GM18520 (cell line): ENCODE results near the gene OTUB1.
A peak's percentile ranks its signal among the peaks of the same experiment; 100 is the strongest.

Source experiments
- ATAC-seq: cut with Tn5 transposase; IDR thresholded peaks from one replicate; pipeline ENCODE4 v1.9.1; 2021; ENCODE audit not compliant: unreplicated experiment

Gene OTUB1

DNA sequence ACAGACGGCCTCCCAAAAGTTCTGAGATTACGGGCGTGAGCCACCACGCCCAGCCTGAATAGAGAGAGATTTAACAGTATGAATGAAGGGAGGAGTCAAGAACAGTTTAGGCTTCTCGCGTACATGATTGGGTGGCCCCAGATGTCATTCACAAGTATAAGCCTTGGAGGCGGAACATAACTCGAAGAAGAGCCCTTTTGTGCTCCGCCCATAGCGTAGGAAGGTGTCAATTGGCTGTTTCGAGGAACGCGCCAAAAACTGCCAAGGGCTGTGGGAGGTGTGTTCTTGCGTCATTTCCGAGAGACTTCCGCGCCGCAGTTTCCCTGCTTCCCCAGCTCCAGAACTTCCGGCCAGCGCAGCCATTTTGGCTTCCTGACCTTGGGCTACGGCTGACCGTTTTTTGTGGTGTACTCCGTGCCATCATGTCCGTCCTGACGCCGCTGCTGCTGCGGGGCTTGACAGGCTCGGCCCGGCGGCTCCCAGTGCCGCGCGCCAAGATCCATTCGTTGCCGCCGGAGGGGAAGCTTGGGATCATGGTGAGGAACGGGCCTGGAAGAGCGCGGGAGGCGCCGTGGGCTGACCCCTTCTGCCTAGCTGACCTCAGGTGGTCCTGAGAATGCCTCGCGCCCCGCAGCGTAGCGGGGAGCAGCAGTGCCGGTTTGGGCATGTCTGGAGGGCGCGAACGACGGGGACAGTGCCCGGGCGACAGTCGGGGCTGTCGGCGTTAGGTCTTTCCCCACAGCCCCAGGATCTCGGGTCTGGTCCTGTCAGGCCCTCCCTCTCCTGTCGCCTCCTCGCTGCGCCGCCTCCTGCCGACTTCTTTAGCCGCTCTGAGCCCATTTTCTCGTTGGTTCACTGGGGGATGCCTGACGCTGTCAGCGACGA lies 11.7 kb upstream of the OTUB1 start, which contains the start of gene COX8A:
Gene COX8A, plus strand, starts transcription at position 362 of the 885 bp plus-strand sequence. Its CDS starts 61 bp downstream, at position 423.
- peak; percentile 96 for ATAC-seq

DNA sequence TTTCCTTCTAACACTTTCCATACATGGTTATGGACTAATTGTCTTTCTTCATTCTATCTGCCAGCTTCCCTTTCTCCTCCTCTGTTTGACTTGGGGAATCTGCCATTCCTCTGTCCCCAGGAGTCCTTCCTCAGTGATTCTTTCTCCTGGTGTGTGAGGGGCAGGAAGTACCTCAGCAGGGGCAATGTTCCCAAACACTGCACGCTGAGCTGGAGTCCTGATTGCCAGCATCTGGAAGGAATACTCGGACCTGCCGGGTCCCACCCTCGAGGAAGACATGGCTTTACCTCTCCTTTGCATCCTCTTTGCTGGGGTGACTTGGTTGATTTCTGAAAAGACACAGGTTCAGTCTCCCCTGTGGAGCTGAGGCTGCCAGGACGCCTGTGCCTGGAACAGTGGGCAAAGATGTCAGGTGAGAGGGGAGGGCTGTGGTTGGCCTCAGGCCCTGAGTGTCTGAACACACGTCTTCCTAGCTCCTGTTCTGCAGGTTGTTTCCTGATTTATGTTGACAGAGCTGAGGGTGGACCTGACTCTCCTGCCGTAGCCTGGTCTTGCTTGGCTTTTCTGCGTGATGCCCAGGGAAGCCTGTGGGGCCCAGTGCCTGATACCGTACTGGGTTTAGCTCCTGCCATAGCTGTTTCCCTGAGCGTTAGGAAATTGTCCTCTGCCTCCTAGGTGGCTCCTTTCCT lies 7.5 kb upstream of the OTUB1 start:
- no peak for ATAC-seq

DNA sequence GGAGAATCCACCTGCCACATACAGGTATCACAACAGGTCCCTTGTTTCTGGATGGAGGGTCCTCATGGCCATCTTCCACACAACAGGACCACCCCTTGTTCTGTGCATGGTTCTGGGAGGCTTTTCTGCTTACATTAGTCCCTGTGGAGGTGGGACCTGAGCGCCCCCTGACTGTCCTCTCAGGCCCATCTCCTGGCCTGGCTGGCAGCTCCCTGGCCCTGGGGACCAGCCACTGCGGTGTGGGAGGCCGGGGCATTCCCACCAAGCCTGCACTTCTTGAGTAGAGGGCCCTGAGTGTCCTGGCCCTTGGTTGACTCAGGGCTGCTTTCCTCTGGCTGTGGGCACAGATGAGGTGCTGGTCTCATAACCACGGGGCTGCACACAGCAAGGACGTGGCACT lies 6.8 kb upstream of the OTUB1 start:
- no peak for ATAC-seq

DNA sequence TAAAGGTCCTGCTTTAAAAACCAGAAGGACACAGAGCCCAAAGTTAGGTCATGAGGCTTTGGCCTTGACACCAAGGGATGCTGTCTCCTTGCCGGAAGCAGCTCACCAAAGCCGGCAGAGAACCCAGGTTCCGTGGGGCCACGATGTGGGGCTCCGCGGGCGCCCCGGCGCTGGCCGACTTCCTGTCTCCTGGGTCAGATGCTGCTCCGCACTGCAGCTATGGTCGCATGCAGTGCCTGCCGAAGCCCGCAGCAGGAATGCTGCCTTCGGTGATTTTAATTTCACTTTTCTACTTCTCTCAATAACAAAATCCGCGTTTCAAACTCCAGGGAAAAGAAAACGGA lies 454 bp upstream of the OTUB1 start:
- peak; percentile 15 for ATAC-seq

GRCh38 chr11:63986932-63987513 lies 785 bp downstream of the OTUB1 start:
- ATAC-seq = no peak

GRCh38 chr11:63991558-63991957 lies 5.3 kb downstream of the OTUB1 start:
- ATAC-seq = no peak

GRCh38 chr11:63993100-63993499 lies 6.9 kb downstream of the OTUB1 start:
- ATAC-seq = no peak

- ATAC-seq = no peak
Measured at GRCh38 chr11:63993993-63994392, 7.8 kb downstream of the OTUB1 start.

- ATAC-seq = no peak
Measured at GRCh38 chr11:63996512-63996911, 10.3 kb downstream of the OTUB1 start.

DNA sequence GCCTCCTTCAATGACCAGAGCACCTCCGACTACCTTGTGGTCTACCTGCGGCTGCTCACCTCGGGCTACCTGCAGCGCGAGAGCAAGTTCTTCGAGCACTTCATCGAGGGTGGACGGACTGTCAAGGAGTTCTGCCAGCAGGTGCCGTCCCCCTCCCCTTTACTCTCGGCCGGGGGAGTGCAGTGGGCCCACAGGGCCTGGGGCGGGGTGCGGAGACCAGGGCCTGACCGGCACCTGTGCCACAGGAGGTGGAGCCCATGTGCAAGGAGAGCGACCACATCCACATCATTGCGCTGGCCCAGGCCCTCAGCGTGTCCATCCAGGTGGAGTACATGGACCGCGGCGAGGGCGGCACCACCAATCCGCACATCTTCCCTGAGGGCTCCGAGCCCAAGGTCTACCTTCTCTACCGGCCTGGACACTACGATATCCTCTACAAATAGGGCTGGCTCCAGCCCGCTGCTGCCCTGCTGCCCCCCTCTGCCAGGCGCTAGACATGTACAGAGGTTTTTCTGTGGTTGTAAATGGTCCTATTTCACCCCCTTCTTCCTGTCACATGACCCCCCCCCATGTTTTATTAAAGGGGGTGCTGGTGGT lies 11.0 kb downstream of the OTUB1 start:
- no peak for ATAC-seq

- no peak for ATAC-seq
Measured at GRCh38 chr11:63997801-63998337, 11.6 kb downstream of the OTUB1 start.

GRCh38 chr11:63998558-63999348 lies 12.5 kb downstream of the OTUB1 start:
- no peak for ATAC-seq

- ATAC-seq = no peak
Measured at GRCh38 chr11:63999349-64000025, 13.2 kb downstream of the OTUB1 start.

GRCh38 chr11:64000026-64000739 lies 13.9 kb downstream of the OTUB1 start:
- no peak for ATAC-seq

DNA sequence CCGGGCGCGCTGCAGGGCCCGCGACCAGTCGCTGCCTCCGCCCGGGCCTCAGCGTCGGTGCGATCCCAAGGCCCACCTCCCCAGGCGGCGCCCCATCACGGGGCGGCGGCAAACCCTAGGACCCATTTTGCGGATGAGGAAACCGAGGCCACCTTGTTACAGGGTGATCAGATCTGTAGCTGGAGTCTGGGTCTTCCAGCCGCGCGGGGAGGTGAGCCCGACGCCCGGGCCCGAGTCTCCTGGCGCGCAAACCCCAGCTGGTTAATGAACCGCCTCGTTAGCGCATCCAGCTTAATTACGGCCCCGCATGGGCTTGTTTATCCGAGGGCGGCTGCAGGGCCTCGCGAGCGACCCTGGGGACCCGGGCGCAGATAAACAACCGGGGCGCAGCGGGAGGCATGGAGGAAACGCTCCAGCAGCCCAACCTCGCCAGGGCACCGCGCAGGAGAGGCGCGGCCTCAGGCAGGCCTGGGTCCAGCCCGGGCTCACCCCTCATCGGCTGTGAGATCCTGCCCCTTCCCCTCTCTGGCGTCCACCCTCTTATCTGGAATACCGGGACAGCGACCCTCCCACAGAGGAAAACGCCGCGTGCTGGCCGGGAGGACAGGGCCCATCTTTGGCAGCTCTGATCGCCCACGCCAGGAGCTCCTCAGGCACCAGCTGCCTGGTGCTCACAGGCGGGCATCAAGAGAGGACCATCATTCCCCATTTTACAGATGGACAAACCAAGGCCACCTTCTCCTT lies 14.7 kb downstream of the OTUB1 start:
- no peak for ATAC-seq

DNA sequence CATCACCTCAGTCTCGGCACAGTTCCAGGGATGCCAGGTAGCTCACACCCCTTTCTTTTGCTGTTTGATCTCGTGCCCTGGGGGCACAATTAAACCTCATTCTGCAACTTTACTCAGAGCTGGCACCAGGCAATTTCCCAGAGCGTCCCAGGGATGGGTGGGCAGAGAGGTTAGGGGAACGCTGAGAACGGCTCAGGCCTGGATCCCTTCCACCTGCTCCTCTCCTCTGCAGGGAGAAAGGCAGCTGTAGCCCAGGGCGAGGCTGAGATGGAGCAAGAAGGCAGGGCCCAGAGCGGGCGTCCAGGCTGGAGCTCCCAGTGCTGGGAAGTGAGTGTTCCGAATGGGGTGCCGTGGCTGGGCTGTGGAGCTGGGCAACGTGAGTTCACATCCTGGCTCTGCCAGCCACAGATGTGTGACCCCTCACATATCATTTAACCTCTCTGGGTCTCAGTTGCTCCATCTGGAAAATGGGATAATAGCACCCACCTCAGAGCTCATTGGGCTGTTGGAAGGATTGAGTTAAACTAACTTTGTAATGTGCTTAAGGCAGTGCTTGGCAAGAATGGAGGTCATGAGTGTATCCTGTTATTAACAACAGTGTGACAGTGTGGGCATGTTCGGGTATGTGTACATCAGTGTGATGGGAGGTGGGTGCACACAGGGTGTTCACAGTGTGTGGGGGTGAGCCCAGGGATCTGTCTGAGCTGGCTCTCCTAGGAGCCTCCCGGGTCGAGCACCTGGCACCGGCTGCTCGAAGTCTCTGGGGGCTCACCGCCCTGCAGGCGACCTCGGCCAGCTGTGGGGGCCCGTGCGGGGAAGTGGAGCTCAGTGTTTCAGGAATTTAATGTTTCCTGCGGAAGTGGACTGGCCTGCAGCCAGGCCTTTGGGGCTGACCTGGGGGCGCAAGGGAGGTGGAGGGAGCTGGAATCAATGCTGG lies 15.5 kb downstream of the OTUB1 start:
- ATAC-seq = no peak

DNA sequence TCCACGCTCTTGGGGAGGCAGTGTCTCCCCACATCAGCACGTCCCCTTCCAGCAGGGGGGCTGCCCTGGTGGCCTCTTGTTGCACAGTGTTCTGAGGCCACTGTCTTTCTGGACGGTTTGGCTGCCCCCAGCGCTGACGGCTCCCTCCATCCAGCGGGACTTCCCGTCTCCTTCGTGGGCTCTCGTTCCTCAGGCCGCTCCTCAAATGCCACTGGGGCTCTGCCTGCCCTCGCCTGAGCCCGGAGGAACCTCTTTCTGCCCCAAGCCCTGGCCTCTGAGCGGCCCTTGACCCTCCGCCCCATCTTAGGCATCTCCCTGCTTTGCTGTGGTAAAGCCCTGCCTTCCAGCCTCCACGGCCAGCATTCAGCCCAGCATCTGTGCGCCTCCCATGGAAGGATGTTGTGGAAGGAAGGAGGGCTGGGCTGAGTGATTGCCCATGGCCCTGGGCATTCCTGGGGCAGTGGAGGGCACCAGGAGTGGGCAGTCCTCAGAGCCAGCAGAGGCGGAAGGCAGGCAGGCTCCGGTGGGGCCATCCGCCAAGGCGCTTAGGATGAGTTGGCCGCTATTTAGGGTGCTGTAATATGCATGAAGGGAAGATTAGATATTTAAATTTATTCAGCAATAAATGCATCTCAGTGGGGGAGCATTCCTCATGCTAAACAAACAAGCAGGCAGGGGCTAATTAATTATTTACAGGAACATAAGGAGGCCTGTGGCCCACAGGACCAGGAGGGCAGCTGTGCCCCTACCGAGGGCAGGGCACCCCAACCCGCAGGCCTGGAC lies 17.8 kb downstream of the OTUB1 start:
- ATAC-seq = no peak
